GM19023 (cell line): ENCODE results near the gene RFTN1.

Source experiments
- ATAC-seq: cut with Tn5 transposase; IDR thresholded peaks from one replicate; pipeline ENCODE4 v1.9.1; 2021; ENCODE audit warnings: mild to moderate bottlenecking, moderate library complexity; ENCODE audit not compliant: unreplicated experiment

RFTN1 gene

DNA sequence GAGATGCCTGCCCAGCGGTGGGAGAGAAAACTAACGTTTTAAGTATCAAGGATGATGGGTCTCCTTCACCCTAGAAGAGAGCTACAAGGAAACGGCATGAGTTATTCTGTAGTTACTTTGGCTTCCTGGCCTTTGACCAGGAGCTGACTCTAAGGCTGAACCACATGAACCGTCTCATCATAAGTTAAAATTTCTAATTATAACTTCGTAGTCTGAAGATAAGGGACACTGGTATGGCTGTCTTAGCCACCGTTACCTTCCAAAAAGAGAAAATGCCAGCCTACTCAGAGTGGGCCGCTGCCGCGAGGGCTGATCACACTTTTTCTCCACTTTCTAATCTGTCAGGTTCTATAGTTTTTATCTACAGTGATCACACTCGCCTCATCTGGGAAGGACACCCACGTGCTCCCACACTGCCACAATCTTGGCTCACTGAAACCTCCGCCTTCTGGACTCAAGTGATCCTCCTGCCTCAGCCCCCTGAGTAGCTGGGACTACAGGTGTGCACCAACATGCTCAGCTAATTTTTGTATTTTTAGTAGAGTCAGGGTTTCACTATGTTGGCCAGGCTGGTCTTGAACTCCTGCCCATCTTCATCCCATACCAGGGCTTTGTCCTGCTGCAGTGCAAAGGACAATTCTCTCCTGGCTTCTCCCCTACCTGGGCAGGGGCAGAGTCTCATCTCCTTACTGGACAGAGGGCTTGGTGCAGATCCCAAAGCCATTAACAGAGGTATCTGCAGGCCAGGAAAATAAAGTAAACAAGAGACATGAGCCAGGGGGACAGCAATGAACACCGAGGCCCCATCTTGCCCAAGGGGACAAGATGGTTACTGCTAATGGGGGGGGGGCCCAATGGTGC, 73.4 kb downstream of the RFTN1 start:
- ATAC-seq, result no peak

DNA sequence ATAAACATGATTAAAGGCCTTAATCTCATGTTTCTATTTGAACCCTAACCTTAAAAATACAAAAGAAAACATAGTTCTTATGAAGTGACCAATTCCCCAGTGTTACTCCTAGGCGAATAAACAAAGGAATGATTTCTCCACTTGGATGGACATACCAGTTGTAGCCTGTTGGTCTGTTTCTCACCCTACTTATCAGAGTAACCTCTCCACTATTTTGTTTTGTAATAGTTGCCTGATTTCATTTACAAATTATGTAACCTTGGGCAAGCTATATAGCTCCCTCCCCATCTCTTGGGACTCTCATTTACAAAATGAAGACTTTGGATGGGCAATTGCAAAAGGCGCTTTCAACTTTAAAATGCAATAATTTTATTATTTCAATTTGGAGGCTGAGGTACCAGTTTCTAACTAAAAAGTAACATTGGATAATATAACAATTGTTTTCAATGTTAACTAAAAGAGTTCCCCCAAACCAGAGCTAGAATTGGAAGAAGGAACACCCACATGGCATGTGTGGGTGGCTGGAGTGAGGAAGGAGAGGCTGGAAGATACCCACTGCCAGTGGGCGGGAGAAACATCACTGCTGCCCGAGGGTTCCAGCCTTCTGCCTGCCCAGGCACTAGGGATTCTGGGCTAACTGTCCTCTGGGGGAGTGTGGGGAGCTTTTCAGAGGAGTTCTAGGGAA, 74.2 kb downstream of the RFTN1 start:
- no peak for ATAC-seq

DNA sequence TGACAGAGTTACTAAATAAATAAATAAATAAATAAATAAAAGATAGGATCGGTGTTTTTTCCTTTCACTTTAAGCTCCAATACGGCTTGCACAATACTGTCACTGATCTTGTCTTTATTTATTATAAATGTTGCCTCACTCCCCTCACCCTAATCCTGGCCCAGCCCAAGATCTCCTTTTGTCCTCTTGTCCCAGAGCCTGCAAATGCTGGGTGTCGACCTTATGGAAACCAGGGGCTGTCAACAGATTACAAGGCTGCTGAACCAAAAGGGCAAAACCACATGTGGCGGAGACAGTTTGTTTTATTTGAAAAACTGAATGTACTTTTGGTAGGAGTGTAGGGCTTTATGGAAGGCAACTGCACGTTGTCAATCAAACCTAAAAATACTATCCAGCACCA, 75.9 kb downstream of the RFTN1 start:
- no peak for ATAC-seq

DNA sequence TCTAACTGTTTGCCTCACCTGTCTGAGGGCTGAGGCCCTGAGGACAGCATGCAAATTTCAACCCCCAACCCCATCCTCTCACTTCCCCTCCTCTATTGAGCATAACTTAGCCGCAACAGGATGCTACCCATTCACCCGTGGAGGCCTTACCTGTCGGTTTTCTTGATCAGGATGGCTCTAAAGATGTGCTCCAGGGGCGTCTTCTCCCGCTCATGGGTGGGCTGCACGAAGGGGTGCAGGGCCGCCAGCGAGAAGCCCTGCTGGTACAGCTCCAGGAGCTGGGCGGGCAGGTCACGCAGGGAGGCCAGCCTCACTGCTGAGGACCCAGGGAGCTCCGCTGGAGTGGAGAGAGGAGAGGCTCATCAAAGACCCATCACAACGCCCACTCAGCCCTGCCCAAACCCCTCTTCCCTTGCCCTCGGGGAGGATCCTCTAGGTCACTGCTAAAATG, 79.8 kb downstream of the RFTN1 start:
- ATAC-seq, result peak; percentile 75

DNA sequence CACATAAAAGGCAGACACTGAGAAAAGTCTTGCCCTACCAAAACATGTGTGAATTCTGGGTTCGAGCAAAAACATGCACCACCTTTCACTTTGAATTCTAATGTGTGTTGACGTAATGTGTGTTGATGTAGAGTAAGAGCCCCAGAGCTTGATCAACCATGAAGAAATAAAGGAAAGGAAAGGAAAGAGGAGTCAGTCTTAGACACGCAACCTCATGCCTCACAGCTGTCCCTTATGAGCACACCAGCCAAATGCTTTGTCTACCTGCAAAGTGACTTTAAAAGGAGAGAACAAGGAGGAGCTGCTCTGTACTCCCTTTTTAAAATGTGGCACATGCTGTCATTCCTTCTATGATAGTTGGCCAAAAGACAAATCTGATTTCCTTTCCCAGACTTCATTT, 80.8 kb downstream of the RFTN1 start:
- ATAC-seq, result no peak

GRCh38 chr3:16430717-16431630, 82.5 kb downstream of the RFTN1 start:
- ATAC-seq, result peak; percentile 46

DNA sequence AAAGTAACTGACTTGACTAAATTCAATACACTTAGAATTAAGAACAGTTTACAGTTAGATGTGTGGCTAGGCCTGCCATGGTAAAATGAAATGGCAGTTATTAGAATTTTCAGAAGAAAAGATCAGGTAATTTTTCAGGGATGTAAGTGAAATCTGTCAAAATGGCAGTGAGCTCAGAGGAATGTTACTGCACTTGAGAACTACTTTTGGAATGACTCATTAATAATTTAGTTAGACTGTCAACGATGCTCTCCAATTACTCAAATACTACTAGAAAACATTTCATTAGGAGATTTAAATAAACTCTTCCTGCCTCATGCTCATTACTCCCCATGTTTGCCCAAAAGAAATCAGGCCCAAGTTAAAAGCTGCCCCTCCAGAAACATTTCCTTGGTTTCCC, 84.4 kb downstream of the RFTN1 start:
- no peak for ATAC-seq

DNA sequence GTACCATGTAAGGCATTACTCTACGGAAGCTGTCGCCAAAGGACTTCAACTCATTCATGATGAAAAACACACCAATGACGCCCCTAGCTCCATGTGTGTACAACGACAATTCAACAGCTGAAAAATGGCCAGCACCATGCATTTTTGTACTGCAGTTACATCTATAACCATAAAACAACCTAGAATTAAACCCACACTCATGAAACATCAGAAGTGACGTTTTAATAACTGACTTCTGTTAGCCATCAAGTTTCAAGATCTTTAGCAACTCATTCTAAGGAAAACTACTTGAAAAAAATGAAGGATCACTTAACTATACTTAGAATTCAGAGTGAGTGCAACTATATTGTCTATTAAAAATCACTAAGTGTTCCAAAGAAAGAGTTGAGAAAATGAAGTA, 84.9 kb downstream of the RFTN1 start:
- no peak for ATAC-seq

DNA sequence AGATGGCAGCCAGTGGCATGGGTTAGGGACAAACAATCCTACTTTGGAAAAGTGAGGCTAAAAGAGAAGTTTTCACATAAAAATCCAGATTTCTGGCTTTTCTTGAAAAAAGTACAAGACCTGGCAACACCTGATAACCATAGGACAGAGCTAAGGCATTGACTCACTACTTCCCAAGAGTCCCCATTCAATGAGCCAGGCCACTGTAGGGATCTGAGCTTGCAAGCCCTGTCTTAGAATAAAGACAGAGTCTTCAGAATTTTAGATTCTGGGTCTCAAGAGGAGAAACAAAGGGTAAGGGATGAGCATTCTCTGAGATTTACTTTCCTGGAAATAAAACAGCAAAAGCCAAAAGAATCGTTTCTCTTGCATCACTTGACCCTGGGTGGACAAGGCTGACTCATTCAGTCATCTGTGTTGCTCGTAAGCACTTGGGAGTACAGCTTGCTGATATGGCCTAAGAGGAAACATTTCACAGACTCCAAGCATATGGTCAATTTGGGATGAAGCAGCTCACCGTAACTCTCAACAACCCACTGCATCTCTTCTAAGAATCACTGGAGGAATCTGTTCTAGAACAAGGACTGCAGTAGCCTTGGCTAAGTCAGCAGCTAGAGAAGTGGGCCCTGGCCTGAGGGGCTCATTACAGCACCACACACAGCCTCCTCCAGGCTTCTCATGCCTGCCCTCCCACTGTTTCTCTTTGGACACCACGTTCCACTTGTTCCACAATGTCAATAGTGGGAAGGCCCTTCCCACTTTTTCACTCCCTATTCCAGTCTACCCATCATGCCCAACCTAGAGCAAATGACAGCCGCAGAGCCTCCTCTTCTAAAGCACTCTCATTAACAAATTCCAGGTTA, 86.2 kb downstream of the RFTN1 start:
- ATAC-seq, result no peak

- ATAC-seq, result no peak
These were observed 86.8 kb downstream of the RFTN1 start for GRCh38 chr3:16426665-16427064.

GRCh38 chr3:16426029-16426400, 87.5 kb downstream of the RFTN1 start:
- ATAC-seq, result no peak

DNA sequence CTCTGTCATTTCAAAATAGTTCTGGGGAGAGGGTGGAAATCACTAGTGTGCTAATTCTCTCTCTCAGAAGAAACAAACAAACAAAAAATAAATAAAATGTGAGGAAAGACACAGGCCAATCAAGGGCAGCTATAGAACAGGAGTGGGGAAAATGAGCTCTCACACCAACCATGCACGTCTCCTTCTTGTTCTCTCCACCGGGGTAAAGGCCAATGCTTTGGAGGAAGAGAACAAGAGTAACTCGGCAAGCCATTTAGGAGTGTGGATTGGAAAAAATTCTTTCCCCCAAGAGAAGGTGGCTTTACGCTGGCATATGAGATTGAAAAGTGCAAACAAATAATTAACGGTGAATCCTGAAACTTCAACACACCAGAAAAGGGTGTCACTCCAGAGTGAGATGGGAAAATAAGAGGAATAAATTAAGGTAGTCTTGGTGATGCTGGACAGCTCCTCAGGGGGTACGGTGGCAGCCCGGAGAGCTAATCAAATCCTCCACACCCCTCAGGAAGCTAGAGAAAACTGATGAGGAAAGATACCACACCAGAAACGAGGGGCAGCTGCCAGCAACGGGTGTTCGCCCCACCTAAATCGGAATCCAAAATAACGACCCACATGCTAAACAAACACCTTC, 88.0 kb downstream of the RFTN1 start:
- ATAC-seq, result no peak

DNA sequence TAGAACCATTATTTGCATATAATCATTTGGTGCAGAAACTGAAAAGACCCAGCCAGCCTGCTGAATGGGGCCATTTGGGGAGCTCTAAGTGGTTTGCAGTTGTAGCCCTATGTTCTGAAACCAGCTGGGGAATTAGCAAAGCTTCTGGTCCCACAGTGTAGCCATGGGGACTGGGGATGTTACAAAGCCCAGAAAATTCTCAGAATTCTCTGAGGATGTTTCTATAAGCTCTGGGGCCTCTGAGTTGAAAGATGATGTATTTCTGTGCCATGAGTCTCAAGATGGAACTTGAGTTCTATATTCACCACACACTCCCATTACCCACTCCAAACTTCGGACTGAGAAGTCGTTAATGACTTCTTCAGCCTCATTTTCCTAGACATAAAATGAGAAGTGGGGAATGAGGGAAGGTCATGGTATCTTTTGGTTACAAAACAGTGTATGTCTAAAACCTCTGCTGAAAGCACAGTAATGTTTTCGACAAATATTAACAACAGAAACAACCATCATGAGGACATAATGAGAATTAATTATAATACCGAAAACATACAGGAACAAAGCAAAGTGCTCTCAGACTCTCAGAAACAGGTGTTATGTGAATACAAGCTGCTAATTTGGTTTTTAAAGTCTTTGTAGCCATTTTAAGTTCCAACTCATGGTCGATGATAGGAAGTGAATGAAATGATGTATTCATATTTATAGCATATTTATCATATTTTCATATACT, 89.4 kb downstream of the RFTN1 start:
- ATAC-seq, result peak; percentile 93

- ATAC-seq, result no peak
These were observed 90.2 kb downstream of the RFTN1 start for GRCh38 chr3:16423298-16423697.

GRCh38 chr3:16419640-16420241, 93.8 kb downstream of the RFTN1 start:
- ATAC-seq, result no peak

DNA sequence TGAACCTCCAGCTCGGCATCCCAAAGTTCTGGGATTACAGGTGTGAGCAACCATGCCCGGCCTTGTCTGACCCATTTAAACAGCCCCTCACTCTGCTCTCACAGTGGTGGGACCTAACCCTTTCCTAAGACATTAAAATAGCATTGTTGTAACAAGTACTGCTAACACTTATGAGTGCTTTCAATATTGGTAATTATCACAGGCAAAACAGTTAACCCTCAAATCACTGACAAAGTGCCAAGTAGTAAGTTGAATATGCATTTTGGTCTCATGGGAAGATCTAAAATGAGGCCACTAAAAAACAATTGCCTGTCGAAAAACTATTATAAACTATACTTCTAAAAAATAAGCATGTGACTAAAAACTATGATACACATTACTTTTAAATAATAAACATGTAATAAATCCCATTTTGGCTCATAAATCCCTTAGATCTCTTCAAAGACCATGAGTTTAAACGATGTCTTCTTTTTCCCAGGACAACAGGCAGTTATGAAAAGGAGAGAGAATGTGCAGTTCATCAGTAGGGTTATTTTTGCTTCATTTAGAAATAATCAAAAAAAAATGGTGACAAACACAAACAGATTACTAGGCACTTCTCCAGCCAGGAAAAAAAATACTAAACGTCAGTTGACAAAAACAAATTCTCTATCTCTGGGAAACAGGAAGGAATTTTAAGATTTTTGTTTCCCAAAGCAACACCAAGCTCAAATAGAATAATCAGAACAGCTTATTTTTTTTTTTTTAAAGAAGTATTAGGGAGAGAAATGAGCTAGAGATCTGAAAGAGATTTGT, 95.4 kb downstream of the RFTN1 start:
- no peak for ATAC-seq

DNA sequence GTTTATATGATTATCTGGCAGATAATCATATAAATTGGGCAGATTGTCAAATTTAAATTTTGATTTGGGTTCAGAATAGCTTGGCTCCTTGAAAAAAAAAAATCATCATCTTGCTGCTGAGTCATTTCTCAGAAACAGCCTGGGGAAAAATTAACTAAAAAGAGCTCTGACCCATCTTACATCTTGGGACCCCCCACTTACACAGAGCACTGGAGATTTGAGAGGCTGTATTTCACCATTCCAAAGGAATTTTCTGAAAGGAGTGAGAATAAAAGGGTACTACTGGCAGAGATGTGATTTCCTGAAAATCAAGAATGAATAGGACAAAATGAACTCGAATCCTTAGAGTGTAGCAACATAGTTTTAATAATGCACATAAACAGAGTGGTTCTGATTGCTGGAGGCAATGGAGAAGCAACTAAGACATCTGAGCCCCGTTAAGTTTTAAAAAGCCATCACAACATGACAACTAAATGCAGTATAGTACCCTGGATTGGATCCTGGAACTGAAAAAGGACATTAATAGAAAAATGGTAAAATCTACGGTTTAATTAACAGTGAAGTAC, 97.5 kb downstream of the RFTN1 start:
- ATAC-seq, result no peak

- ATAC-seq, result no peak
These were observed 100.2 kb downstream of the RFTN1 start for GRCh38 chr3:16413321-16413720.
